GM19023 (cell line): ENCODE measurements around the gene BRI3BP.
"Not testable (repeated sequence)": the region's sequence is repeated elsewhere in the genome, so short reads cannot be mapped to it uniquely, and the experiment has no call there.

ENCODE experiments used
- ATAC-seq: cut with Tn5 transposase; IDR thresholded peaks from one replicate; pipeline ENCODE4 v1.9.1; 2021; ENCODE audit warnings: mild to moderate bottlenecking, moderate library complexity; ENCODE audit not compliant: unreplicated experiment

The BRI3BP gene

DNA sequence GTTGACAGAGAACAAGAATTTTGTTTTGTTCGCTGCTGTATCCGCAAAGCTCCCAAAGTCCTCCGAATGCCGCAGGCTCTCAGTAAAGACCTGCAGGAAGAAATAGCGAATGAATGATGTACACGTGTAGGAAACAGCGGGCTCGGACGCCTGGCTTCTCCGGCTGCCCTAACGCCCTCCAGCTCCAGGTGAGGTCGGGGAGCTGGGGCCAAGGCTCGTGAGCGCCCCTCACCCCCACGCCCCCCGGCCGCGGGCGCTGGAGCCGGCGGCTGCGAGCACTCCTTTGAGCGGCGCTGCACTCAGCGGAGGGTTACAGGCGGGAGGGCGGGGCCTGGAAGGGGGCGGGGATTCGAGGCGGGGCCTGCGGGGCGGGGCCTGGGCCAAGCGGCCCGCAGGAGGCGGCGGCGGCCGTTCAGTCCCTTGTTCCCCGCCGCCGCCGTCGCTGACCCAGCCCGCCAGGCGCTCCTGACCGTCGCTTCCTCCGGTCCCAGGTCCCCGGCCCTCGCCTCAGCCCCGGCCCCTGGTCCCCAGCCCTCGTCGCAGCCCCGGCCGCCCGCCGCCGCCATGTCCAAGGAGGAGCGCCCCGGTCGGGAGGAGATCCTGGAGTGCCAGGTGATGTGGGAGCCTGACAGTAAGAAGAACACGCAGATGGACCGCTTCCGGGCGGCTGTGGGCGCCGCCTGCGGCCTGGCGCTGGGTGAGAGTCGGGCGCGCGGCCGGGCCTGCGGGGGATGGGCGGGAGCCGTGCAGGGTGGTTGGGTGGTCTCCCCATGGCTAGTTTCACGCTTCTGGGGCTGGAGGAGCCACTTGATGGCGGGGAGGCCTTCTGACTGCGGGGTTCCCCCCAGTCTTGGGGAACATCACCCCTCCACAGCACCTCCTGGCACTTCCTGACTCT lies 71.8 kb downstream of the BRI3BP start, which contains the start of gene AACS:
Gene AACS (plus strand): TSS at position 415 of the 898 bp plus-strand sequence. CDS start 150 bp downstream, at position 565.
- ATAC-seq = peak; percentile 93

DNA sequence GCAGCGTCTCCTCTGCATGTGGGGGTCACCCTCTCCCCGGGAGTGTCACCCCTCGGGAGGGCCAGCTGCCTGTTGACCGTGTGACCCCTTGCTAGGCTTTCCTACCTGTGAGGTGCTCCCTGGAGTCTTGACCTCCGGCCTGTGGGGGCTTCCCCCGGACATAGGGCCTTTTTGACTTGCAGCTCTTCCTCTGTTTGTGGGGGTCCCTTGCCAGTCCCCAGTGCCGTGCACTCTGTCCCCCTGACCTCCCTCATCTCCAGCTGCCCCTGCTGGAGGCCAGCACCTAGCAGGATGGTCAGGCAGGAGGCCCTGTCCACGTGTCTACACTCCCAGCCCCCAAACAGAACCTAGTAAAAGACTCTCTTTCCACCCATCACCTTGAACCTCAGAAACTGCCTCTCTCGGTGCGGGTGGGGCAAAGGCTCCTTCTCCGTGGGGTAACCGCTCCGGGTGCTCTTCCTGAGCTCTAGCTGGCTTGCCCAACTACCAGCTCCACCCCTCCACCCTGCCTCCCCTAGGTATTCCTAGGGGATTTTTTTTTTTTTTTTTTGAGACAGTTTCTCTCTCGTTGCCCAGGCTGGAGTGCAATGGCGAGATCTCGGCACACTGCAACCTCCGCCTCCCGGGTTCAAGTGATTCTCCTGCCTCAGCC lies 72.6 kb downstream of the BRI3BP start:
- no peak for ATAC-seq

DNA sequence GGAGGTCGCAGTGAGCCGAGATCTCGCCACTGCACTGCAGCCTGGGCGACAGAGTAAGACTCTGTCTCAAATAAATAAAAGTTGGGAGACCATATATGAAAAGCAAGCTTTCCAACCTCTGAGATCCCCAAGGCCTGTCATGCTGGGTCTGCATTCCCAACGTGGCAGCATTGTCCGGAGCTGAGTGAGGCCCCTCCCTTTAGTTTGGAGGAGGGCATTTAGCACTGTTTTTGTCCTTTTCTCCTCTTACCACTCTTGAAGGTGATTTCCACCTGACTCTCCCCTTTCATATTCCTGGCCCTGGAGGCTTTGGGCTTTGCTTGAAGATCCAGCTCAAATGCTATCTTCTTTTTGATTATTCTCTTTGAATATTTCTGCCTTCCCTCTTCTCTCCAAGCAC lies 74.9 kb downstream of the BRI3BP start:
- no peak for ATAC-seq

DNA sequence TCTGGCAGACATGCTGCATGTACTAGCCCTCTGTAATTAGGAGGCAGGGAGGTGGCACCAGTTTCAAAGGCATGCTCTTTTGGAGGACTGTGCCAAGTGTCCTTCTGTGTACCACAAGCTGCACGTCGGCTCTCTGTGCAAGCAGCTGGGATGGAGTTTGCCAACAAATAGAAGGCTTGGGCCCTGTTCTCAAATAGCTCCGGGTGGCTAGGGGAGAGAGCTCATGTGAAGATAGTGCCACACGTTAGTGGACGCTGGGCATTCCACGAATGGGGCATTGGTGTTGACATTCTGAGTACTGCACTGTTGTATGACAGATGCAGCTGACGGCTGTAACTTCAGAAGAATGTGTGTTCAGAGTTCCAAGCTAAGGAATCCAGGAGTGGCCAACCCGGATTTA lies 76.2 kb downstream of the BRI3BP start:
- ATAC-seq = no peak

DNA sequence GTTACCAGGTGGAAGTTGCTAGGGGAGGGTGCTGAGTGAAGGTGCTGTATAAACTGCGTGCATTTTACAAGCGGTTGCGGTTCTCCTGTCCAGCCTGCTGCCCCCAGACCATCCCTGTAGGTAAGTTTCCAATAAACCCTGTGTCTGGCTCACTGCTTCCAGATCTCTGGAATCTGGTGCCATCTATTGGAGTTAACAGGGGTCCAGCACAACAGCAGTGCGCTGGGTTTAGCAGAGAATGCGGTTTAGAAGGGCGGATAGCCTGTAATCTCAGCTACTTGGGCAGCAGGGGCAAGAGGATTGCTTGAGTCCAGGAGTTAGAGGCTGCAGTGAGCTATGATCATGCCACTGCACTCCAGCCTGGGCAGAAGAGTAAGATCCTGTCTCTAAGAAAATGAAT lies 76.7 kb downstream of the BRI3BP start:
- no peak for ATAC-seq

DNA sequence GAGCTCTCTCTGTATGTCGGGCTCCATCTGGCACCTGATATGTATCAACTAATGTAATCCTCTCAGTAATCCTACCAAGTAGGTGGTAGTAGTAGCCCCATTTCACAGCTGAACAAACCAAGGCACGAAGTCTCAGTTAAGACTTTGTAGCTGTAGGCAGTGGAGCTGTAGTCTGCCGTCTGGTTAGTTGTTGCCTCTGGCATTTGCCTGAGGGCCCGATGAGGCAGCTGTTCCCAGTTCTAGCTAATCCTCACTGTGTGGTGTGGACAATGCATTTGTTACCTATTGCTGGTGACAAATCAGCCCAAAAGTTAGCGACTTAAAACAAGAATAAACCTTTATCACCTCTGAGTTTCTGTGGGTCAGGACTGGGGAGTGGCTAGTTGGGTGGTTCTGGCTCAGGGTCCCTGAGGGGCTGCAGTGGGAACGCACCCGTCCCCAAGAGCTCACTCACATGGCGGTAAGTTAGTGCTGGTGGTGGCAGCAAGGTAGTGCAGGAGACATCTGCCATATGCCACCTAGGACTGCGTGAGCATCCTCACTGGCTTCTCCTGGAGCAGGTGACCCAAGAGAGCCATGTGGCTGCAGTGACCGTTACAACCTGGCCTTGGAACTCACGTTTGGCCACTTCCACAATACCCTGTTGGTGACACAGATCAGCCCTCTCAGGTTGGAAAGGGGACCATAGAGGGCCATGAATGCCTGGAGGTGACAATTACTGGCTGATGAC lies 77.4 kb downstream of the BRI3BP start:
- ATAC-seq = no peak

DNA sequence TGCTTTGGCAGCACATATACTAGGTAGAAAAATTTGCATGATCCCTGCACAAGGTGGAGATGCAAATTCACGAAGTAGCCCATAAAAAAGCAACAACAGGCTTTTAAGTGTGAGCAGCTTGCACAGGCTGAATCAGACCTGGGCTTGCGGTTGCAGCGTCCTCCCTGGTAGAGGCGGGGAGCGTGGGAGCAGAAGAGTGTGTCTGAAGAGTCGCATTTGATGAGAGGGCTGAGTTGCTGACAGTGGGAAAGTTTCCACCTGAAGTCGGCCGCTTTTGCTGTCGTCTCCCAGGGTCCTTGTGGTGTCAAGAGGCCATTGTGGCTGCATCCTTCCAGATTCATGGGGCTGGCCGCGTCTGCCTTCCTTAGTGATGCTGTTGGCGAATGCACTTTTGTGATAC lies 78.0 kb downstream of the BRI3BP start:
- ATAC-seq = no peak

DNA sequence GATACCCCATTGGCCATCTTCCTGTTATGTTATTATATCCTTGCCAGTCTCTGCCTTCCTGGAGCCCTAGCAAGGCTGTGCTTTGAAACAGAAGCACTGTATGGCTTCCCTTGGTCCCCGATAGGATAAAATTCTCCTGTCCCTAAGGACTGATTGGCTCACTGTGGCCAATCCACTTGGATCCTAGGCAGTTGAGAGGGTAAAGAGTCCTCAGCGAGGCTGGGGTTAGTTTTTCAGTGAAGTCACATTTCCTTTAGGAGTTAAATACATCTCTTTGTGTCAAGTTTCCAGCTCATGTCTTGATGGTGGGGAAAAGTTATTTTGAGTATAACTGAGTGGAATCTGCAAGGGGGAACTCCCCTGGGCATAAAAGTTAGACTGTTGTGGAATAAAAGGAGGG lies 79.1 kb downstream of the BRI3BP start:
- ATAC-seq = no peak

DNA sequence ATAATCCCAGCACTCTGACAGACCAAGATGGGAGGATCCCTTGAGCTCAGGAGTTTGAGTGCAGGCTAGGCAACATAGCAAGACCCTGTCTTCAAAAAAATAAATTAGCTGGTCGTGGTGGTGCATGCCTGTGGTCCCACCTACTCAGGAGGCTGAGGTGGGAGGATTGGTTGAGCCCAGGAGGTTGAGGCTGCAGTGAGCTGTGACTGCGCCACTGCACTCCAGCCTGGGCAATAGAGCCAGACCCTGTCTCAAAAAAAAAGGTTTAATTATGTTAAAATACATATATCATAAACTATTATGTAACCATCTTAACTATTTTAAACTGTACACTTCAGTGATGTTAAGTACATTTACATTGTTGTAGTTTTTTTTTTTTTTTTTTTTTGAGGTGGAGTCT lies 80.8 kb downstream of the BRI3BP start:
- ATAC-seq = not testable (repeated sequence)

DNA sequence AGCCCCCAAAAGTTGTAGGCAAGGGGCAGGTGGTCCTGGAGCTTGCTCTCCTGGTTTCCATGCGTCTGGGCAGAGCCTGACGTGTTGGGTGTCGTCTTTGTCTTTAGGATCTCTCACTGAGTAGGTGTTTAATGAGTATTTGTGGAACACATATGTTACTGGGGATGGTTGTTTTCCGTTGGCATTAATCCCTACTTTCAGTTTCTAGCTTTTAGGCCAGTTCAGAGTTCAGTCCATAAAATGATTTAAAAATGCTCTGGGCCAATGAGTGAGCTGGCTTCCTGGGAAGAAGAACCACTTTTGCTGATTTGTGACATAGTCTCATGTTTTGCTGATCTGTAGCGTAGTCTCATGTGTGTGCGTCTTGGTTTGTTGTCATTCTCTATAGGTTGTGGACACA lies 82.7 kb downstream of the BRI3BP start:
- no peak for ATAC-seq

DNA sequence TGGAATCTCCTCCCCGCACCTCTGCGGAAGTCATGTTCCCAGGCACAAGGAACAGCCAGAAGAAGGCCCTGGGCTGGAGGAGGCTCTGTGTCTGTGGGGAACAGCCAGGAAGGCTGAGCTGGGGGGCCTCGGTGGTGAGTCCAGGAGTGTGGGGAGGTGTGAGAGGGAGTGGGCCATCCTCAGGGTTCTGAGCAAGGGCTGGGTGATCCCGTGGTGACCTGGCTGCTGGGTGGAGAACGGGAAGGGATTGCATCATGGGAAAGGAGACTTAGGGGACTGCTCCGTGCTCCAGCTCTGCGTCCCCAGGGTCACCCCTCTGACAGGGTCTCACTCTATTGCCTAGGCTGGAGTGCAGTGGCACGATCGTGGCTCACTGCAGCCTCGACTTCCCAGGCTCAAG lies 85.6 kb downstream of the BRI3BP start:
- no peak for ATAC-seq

DNA sequence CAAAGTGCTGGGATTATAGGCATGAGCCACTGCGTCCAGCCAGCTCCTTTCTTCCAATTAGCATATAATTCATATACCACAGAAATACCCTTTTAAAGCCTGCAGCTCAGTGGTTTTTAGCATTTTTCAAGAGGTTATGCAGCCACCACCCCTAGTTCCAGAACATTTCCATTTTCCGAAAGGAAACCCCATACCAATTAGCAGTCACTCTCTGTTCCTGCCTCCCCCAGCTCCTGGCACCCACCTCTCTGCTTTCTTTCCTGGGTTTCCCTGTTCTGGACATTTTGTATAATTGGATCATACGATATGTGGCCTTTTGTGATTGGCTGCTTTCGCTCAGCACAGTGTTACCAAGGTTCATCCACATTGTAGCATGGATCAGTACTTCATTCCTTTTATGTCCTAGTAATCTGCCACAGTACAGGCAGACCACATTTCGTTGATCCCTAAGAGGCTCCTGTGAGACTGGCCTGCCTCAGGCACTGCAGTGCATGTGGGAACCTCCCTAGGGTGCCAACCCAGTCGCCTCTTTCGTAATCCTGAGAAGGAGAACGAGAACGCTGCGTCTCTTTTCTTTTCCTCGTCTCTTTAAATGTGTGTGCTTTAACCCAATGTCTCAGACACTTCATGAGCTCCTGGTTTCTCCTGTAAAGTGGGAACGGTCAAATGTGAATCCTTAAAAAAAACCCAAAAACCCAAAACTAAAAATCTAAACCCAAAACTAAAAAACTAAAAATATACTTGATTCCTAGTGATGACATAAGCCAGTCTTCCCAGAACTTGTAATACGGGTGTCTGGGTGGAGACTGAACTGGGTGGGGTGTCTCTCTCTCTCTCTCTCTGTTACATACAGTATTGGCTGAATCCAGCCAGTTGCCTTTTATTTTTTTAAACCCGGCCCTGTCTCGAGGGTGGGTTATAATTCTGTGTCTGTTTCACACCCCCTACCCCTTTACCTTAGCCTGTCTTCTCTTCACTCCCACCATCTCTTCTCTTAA lies 86.5 kb downstream of the BRI3BP start:
- ATAC-seq = no peak
